Smooth muscle cell (in vitro differentiated cells): ENCODE data around the gene TEKT5. TPM values are rescaled to one million over a fixed set of nuclear protein-coding genes. Genes with fewer than 3 reads are reported as not detected.

Source experiments
- DNase-seq: peaks from one replicate; lab custom pipeline; 2025; ENCODE audit not compliant: unreplicated experiment; lab: John Stamatoyannopoulos, UW
- H2AFZ ChIP-seq: fragments of 200-600 bp; sonication (generic); 2 replicates; pipeline ENCODE4 v1.6.0; 2016; ENCODE audit warnings: antibody characterized with exemption, low read depth, mild to moderate bottlenecking
- H3F3A ChIP-seq: fragments of 200-600 bp; sonication (generic); 2 replicates; pipeline ENCODE4 v1.6.0; 2017; ENCODE audit warnings: antibody characterized with exemption, low read depth
- H3K27ac ChIP-seq: fragments of 200-600 bp; sonication (generic); 2 replicates; pipeline ENCODE4 v1.5.1; 2016; ENCODE audit warnings: low read depth, mild to moderate bottlenecking
- H3K27me3 ChIP-seq: fragments of 200-600 bp; sonication (generic); 2 replicates; pipeline ENCODE4 v1.6.1; 2016; ENCODE audit warnings: low read depth, mild to moderate bottlenecking
- H3K36me3 ChIP-seq: fragments of 200-600 bp; sonication (generic); 2 replicates; pipeline ENCODE4 v1.5.1; 2016; ENCODE audit warnings: low read depth
- H3K4me1 ChIP-seq: fragments of 200-600 bp; sonication (generic); 2 replicates; pipeline ENCODE4 v1.5.1; 2016; ENCODE audit warnings: low read depth
- H3K4me2 ChIP-seq: fragments of 200-600 bp; sonication (generic); 2 replicates; pipeline ENCODE4 v1.6.0; 2016; ENCODE audit warnings: mild to moderate bottlenecking
- H3K4me3 ChIP-seq: fragments of 200-600 bp; sonication (generic); 2 replicates; pipeline ENCODE4 v1.5.1; 2016; ENCODE audit warnings: mild to moderate bottlenecking
- H3K79me2 ChIP-seq: fragments of 200-600 bp; sonication (generic); 2 replicates; pipeline ENCODE4 v1.6.0; 2016; ENCODE audit warnings: low read depth, mild to moderate bottlenecking
- H3K9ac ChIP-seq: fragments of 200-600 bp; sonication (generic); 2 replicates; pipeline ENCODE4 v1.6.0; 2016; ENCODE audit warnings: low read depth
- H3K9me3 ChIP-seq: fragments of 200-600 bp; sonication (generic); replicated peaks from 2 replicates; pipeline ENCODE4 v1.5.1; 2016; ENCODE audit warnings: low read depth
- H4K20me1 ChIP-seq: fragments of 200-600 bp; sonication (generic); 2 replicates; pipeline ENCODE4 v1.6.0; 2016; ENCODE audit warnings: low read depth
- CTCF ChIP-seq: fragments of 200-600 bp; sonication (generic); IDR thresholded peaks from 2 replicates; pipeline ENCODE4 v1.5.1; 2017; ENCODE audit warnings: borderline replicate concordance, mild to moderate bottlenecking, antibody characterized with exemption; ENCODE audit not compliant: insufficient read depth, poor library complexity, severe bottlenecking
- WGBS: methylation state at CpG from one replicate; pipeline ENCODE4 v1.1.7; 2016; ENCODE audit warnings: low lambda C conversion rate; 5-methylcytosine and 5-hydroxymethylcytosine counted together
- polyA plus RNA-seq: library from polyadenylated mRNA; unstranded; fragments of >200 nt; fragmentation: Nextera tagmentation; extraction: Ambion mirVana; gene quantifications from 2 replicates; pipeline ENCODE4 v1.2.1, GENCODE V29; 2016
- total RNA-seq: library from RNA; depleted of rRNA; stranded (reverse); fragments of >200 nt; gene quantifications from 2 replicates; pipeline ENCODE4 v1.2.3, GENCODE V29; 2014

Gene TEKT5
- total and polyA plus RNA-seq, 2 experiments from 2014 or later: not detected

DNA sequence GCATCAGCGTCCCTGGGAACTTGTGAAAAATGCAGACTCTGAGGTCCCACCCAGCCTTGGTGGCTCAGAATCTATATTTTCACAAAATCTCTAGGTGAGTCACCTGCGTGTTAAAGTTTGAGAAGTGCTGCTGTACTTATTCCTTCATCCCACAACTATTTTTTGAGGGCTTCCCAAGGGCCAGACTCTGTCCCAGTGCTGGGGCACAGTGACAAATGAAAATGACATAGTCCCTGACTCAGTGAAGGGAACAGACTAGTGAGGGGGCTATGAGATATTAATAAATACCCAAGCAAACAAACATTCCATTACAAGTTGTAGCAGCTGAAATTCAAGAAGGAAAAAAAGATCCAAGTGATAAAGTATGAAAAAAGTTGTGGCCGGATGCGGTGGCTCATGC, 104.4 kb downstream of the TEKT5 start:
- no peak overlapping the region for H3K4me3 ChIP-seq
- H3K27ac ChIP-seq: no peak overlapping the region
- no peaks in the 10 kb centered on the region for H3K79me2 ChIP-seq
- 80% methylated on average over 4 of the region's 4 CpGs for WGBS
- H3K4me1 ChIP-seq: peaks cover 12% of the 10 kb centered on the region
- H3K27me3 ChIP-seq: peaks cover 11% of the 10 kb centered on the region
- no peaks in the 10 kb centered on the region for H3K9me3 ChIP-seq
- H2AFZ ChIP-seq: no peak overlapping the region
- DNase-seq: no peak
- no peak for TF ChIP-seq CTCF
- no peaks in the 10 kb centered on the region for H3F3A ChIP-seq
- no peak overlapping the region for H3K4me2 ChIP-seq
- no peak overlapping the region for H3K9ac ChIP-seq
- no peaks in the 10 kb centered on the region for H3K36me3 ChIP-seq
- H4K20me1 ChIP-seq: no peaks in the 10 kb centered on the region

- Histone ChIP-seq H3K9me3 (no peaks in the 10 kb centered on the region), H3K9ac (no peak overlapping the region), H4K20me1 (no peaks in the 10 kb centered on the region), H3K4me1 (peaks cover 18% of the 10 kb centered on the region), H3K27ac (no peak overlapping the region), H3K79me2 (no peaks in the 10 kb centered on the region), H3K36me3 (no peaks in the 10 kb centered on the region), H3F3A (no peaks in the 10 kb centered on the region), H3K27me3 (peaks cover 11% of the 10 kb centered on the region), H3K4me2 (no peak overlapping the region), H2AFZ (no peak overlapping the region), H3K4me3 (no peak overlapping the region)
- TF ChIP-seq CTCF: no peak
- 83% methylated on average over 5 of the region's 5 CpGs for WGBS
- DNase-seq: no peak
These were observed 105.6 kb downstream of the TEKT5 start for GRCh38 chr16:10589109-10589508.

GRCh38 chr16:10587622-10588021, 107.1 kb downstream of the TEKT5 start:
- DNase-seq: no peak
- Histone ChIP-seq H3K4me1 (peaks cover 13% of the 10 kb centered on the region), H4K20me1 (no peaks in the 10 kb centered on the region), H3K4me3 (no peak overlapping the region), H3K27ac (no peak overlapping the region), H3F3A (no peaks in the 10 kb centered on the region), H3K9ac (no peak overlapping the region), H3K36me3 (no peaks in the 10 kb centered on the region), H3K27me3 (peaks cover 11% of the 10 kb centered on the region), H2AFZ (no peak overlapping the region), H3K79me2 (no peaks in the 10 kb centered on the region), H3K9me3 (no peaks in the 10 kb centered on the region), H3K4me2 (no peak overlapping the region)
- TF ChIP-seq CTCF: no peak
- WGBS: 86% methylated on average over 2 of the region's 2 CpGs

- H3K79me2 ChIP-seq: no peaks in the 10 kb centered on the region
- no peak overlapping the region for H3K9ac ChIP-seq
- no peak overlapping the region for H3K27ac ChIP-seq
- no peak for TF ChIP-seq CTCF
- H2AFZ ChIP-seq: peak overlapping the region; percentile 5
- peaks cover 11% of the 10 kb centered on the region for H3K27me3 ChIP-seq
- H3K9me3 ChIP-seq: no peaks in the 10 kb centered on the region
- no peak for DNase-seq
- H3K4me2 ChIP-seq: no peak overlapping the region
- H3K4me1 ChIP-seq: peaks cover 13% of the 10 kb centered on the region
- no peaks in the 10 kb centered on the region for H3K36me3 ChIP-seq
- H4K20me1 ChIP-seq: no peaks in the 10 kb centered on the region
- WGBS: 23% methylated on average over 5 of the region's 5 CpGs
- H3K4me3 ChIP-seq: no peak overlapping the region
- no peaks in the 10 kb centered on the region for H3F3A ChIP-seq
These were observed 109.7 kb downstream of the TEKT5 start for GRCh38 chr16:10584981-10585438.
